HepG2 (cell line): ENCODE data around the gene DGUOK. TPM values are rescaled to one million over a fixed set of nuclear protein-coding genes. Genes with fewer than 3 reads are reported as not detected.

ENCODE experiments used
- ATAC-seq: fragments of 200-7000 bp; cut with Tn5 transposase; 3 replicates; pipeline ENCODE4 v1.9.1; 2020; ENCODE audit warnings: mild to moderate bottlenecking, moderate library complexity
- BruUV-seq: library from RNA; stranded (reverse); fragments of 400-500 nt; replicated peaks from 2 replicates; lab custom pipeline; 2021; lab: Mats Ljungman, UMichigan
- CTCF ChIA-PET: fragments of 300-600 bp; formaldehyde crosslinking; extraction: SDS; loops from one replicate; lab custom pipeline; 2021; ENCODE audit warnings: low total read pairs, inconsistent platforms, low intra/inter-chr PET ratio; lab: Yijun Ruan, JAX
- POLR2A ChIA-PET: fragments of 350-600 bp; sonication (Branson Sonifier 250); formaldehyde crosslinking; loops from one replicate; lab custom pipeline; 2020; ENCODE audit warnings: antibody characterized with exemption, inconsistent platforms; lab: Yijun Ruan, JAX
- DNase-seq: peaks from one replicate; pipeline ENCODE4 v3.0.0-alpha.2; 2015; ENCODE audit warnings: low spot score
- FAIRE-seq: peaks from 3 replicates; lab custom pipeline; 2011; peaks lifted over from hg19 to GRCh38; lab: Jason Lieb, UNC
- H2AFZ ChIP-seq: one replicate; pipeline ENCODE4 v1.6.1; 2011; ENCODE audit warnings: low read length, inconsistent platforms
- H3K27ac ChIP-seq: fragments of 300-600 bp; 3 replicates; pipeline ENCODE4 v1.8.0; 2011; ENCODE audit warnings: mixed run types, mild to moderate bottlenecking, mixed read lengths, low read length, inconsistent platforms; ENCODE audit not compliant: insufficient read depth; ENCODE audit errors: extremely low read length
- H3K27me3 ChIP-seq, 2 experiments: fragments of 200-600 bp in 1 of 2; 2 replicates in 1 of 2; 3 replicates in 1 of 2; pipeline versions ENCODE4 v1.6.0 to v1.8.0; 2011; ENCODE audit warnings: low read length in 2 of 2, mild to moderate bottlenecking in 2 of 2, moderate library complexity in 2 of 2, inconsistent platforms in 1 of 2; ENCODE audit not compliant: insufficient read depth in 2 of 2, control insufficient read depth in 1 of 2
- H3K36me3 ChIP-seq, 2 experiments: fragments of 200-600 bp in 1 of 2; replicated peaks in 1 of 2; 2 replicates in 1 of 2; 3 replicates in 1 of 2; pipeline versions ENCODE4 v1.5.1 to v1.8.0; 2011; ENCODE audit warnings: low read length in 2 of 2, inconsistent platforms in 1 of 2; ENCODE audit not compliant: insufficient read depth in 2 of 2, control insufficient read depth in 1 of 2
- H3K4me1 ChIP-seq: 2 replicates; pipeline ENCODE4 v1.5.1; 2012; ENCODE audit warnings: low read length, inconsistent platforms; ENCODE audit not compliant: insufficient read depth
- H3K4me2 ChIP-seq: 2 replicates; pipeline ENCODE4 v1.6.0; 2011; ENCODE audit warnings: low read depth, low read length, inconsistent platforms
- H3K4me3 ChIP-seq, 3 experiments: fragments of 200-600 bp in 1 of 3; sonication (generic), shearing (Covaris generic) in 1 of 3; replicated peaks in 1 of 3; 2 replicates each; pipeline ENCODE4 v1.5.1; 2011 to 2016; ENCODE audit warnings: low read length in 3 of 3, inconsistent platforms in 2 of 3, low read depth in 2 of 3, mild to moderate bottlenecking in 2 of 3, control low read depth in 1 of 3, mixed read lengths in 1 of 3; ENCODE audit not compliant: insufficient read depth in 1 of 3
- H3K79me2 ChIP-seq: one replicate; pipeline ENCODE4 v1.6.1; 2011; ENCODE audit warnings: low read length, inconsistent platforms; ENCODE audit not compliant: insufficient read depth
- H3K9ac ChIP-seq: 2 replicates; pipeline ENCODE4 v1.6.0; 2011; ENCODE audit warnings: mild to moderate bottlenecking, low read depth, low read length, inconsistent platforms; ENCODE audit not compliant: insufficient read depth
- H3K9me3 ChIP-seq: 2 replicates; pipeline ENCODE4 v1.5.1; 2012; ENCODE audit warnings: mild to moderate bottlenecking, low read length
- H4K20me1 ChIP-seq: 2 replicates; pipeline ENCODE4 v1.6.0; 2011; ENCODE audit warnings: inconsistent platforms, mild to moderate bottlenecking, low read length, moderate library complexity; ENCODE audit not compliant: insufficient read depth
- ATF7-NPFF ChIP-seq: sonication (generic); formaldehyde crosslinking; IDR thresholded peaks from 2 replicates; pipeline ENCODE4 v1.8.1; 2023; ENCODE audit warnings: mild to moderate bottlenecking, low read depth, missing genetic modification reagents, moderate library complexity
- ATM ChIP-seq: fragments of 450-650 bp; IDR thresholded peaks from 2 replicates; pipeline ENCODE4 v1.7.1; 2017; ENCODE audit warnings: mild to moderate bottlenecking, borderline replicate concordance
- CENPBD1 ChIP-seq: sonication (generic); formaldehyde crosslinking; IDR thresholded peaks from 2 replicates; pipeline ENCODE4 v1.8.0; 2022; ENCODE audit warnings: missing genetic modification reagents, low read depth, mild to moderate bottlenecking, borderline replicate concordance
- NFAT5 ChIP-seq: sonication (generic); formaldehyde crosslinking; IDR thresholded peaks from 2 replicates; pipeline ENCODE4 v1.4.0; 2020; ENCODE audit warnings: missing genetic modification reagents
- PBX3 ChIP-seq: sonication (generic); formaldehyde crosslinking; IDR thresholded peaks from 2 replicates; pipeline ENCODE4 v1.8.1; 2023; ENCODE audit warnings: missing genetic modification reagents, inconsistent platforms, borderline replicate concordance
- SMARCE1 ChIP-seq: fragments of 450-650 bp; IDR thresholded peaks from 2 replicates; pipeline ENCODE4 v1.6.1; 2017; ENCODE audit warnings: borderline replicate concordance
- ZNF235 ChIP-seq: sonication (generic); formaldehyde crosslinking; IDR thresholded peaks from 2 replicates; pipeline ENCODE4 v1.8.1; 2023; ENCODE audit warnings: mild to moderate bottlenecking, missing genetic modification reagents, borderline replicate concordance
- ZNF337 ChIP-seq: sonication (generic); formaldehyde crosslinking; IDR thresholded peaks from 2 replicates; pipeline ENCODE4 v1.5.1; 2020; ENCODE audit warnings: missing genetic modification reagents, low read depth, mild to moderate bottlenecking, borderline replicate concordance
- ZNF580 ChIP-seq: IDR thresholded peaks from 2 replicates; pipeline ENCODE4 v1.6.1; 2016; ENCODE audit warnings: low read depth, borderline replicate concordance
- ZSCAN22 ChIP-seq: sonication (generic); formaldehyde crosslinking; IDR thresholded peaks from 2 replicates; pipeline ENCODE4 v1.4.0; 2020; ENCODE audit warnings: mild to moderate bottlenecking, missing genetic modification reagents
- WGBS: methylation state at CpG from one replicate; pipeline ENCODE4 v1.1.6; 2017; ENCODE audit warnings: low lambda C conversion rate; 5-methylcytosine and 5-hydroxymethylcytosine counted together
- in situ Hi-C: cut with HindIII; loops from 2 replicates; pipeline ENCODE4 v1.10.0; 2017; ENCODE audit warnings: low pct_unique_long_range_greater_than_20kb; ENCODE audit not compliant: extremely low pct_ligation_motif_present
- intact Hi-C: fragments of 100-400 bp; cut with micrococcal nuclease; formaldehyde crosslinking; loops from one replicate; pipeline ENCODE4 v1.10.0; 2022; ENCODE audit not compliant: unreplicated experiment
- polyA plus RNA-seq, 8 experiments: library from polyadenylated mRNA; depleted of rRNA in 3 of 8; stranded (reverse) in 7 of 8; unstranded in 1 of 8; fragments of >200 nt; fragmentation: Illumina TruSeq in 4 of 8; extraction: Trizol in 4 of 8; gene quantifications; 2 replicates each; pipeline versions ENCODE4 v1.2.1 to v1.2.3, GENCODE V29; 2011 to 2016; ENCODE audit warnings: low read depth in 4 of 8, missing spikeins in 1 of 8, mixed read lengths in 1 of 8; ENCODE audit not compliant: insufficient read depth in 1 of 8
- total RNA-seq, 5 experiments: library from RNA; depleted of rRNA; stranded (reverse); fragments of >200 nt; fragmentation: Illumina TruSeq; extraction: Trizol; gene quantifications; 2 replicates each; pipeline ENCODE4 v1.2.3, GENCODE V29; 2016; ENCODE audit warnings: low read depth in 1 of 5

Gene DGUOK
- total and polyA plus RNA-seq, 2 of the 13 experiments (the other 11 are each of a cell fraction or from before 2014, with no cell fraction given): 105 to 137 TPM

GRCh38 chr2:73913414-73914054 lies 13.1 kb upstream of the DGUOK start:
- no peak overlapping the region for H3K27ac ChIP-seq
- no peak overlapping the region for H3K4me2 ChIP-seq
- H2AFZ ChIP-seq: no peak overlapping the region
- H3K4me3 ChIP-seq: no peak overlapping the region
- no peaks in the 10 kb centered on the region for H3K4me1 ChIP-seq
- ATAC-seq (no peak), DNase-seq (no peak), FAIRE-seq (no peak)
- peaks cover 2 to 13% of the 10 kb centered on the region in 2 experiments; a peak in 2 of 5 replicates for H3K27me3 ChIP-seq
- no peaks in the 10 kb centered on the region for H3K9me3 ChIP-seq
- H4K20me1 ChIP-seq: no peaks in the 10 kb centered on the region
- in situ Hi-C loops (no loop called here), intact Hi-C loops (no loop called here)
- ChIA-PET POLR2A (no interaction called here), CTCF (interaction anchor here (0.7 kb wide), 1 partner anchor 17 kb away, joined by 3 read pairs; no protein-coding TSS in a partner anchor)
- BruUV-seq: no TSS peak
- TF ChIP-seq ATM: no peak
- TF ChIP-seq ZNF337 (CRISPR knock-in tag): no peak
- no peak for TF ChIP-seq ZNF580 (CRISPR knock-in tag)
- no peak overlapping the region for H3K9ac ChIP-seq
- 57% methylated on average over 8 of the region's 8 CpGs for WGBS
- H3K79me2 ChIP-seq: no peaks in the 10 kb centered on the region
- no peaks in the 10 kb centered on the region for H3K36me3 ChIP-seq

GRCh38 chr2:73914667-73915066 lies 12.0 kb upstream of the DGUOK start:
- no peak for FAIRE-seq
- Histone ChIP-seq H4K20me1 (no peaks in the 10 kb centered on the region), H3K4me1 (no peaks in the 10 kb centered on the region), H3K27ac (no peak overlapping the region), H2AFZ (no peak overlapping the region), H3K4me2 (no peak overlapping the region), H3K36me3 (no peaks in the 10 kb centered on the region), H3K9me3 (no peaks in the 10 kb centered on the region), H3K79me2 (no peaks in the 10 kb centered on the region), H3K9ac (no peak overlapping the region), H3K4me3 (no peak overlapping the region), H3K27me3 (peaks cover 2 to 8% of the 10 kb centered on the region in 2 experiments; a peak in 2 of 5 replicates)
- ChIA-PET CTCF (no interaction called here), POLR2A (no interaction called here)
- intact Hi-C loops (no loop called here), in situ Hi-C loops (no loop called here)
- DNase-seq: no peak
- ATAC-seq: no peak
- 59% methylated on average over 4 of the region's 4 CpGs for WGBS
- BruUV-seq: no TSS peak
- TF ChIP-seq CENPBD1 (CRISPR knock-in tag): no peak
- no peak for TF ChIP-seq NFAT5 (CRISPR knock-in tag)
- no peak for TF ChIP-seq ATF7-NPFF (CRISPR knock-in tag)
- no peak for TF ChIP-seq PBX3 (CRISPR knock-in tag)
- no peak for TF ChIP-seq SMARCE1
- no peak for TF ChIP-seq ZNF235 (CRISPR knock-in tag)
- TF ChIP-seq ZSCAN22 (CRISPR knock-in tag): no peak
